Ishikawa (cell line): Measurements from ENCODE around the gene PDE2A.

Source experiments
- CEBPB ChIP-seq: IDR thresholded peaks from 2 replicates; pipeline ENCODE4 v1.6.1; 2012
- CREB1 ChIP-seq: IDR thresholded peaks from 2 replicates; pipeline ENCODE4 v1.6.1; 2012; ENCODE audit warnings: low read depth
- EGR1 ChIP-seq: IDR thresholded peaks from 2 replicates; pipeline ENCODE4 v1.6.1; 2012
- EP300 ChIP-seq: IDR thresholded peaks from 2 replicates; pipeline ENCODE4 v1.6.1; 2012; ENCODE audit warnings: borderline replicate concordance
- FOXM1 ChIP-seq: IDR thresholded peaks from 2 replicates; pipeline ENCODE4 v1.6.1; 2012; ENCODE audit warnings: low read depth, borderline replicate concordance
- NFIC ChIP-seq: IDR thresholded peaks from 2 replicates; pipeline ENCODE4 v1.6.1; 2012
- RAD21 ChIP-seq: IDR thresholded peaks from 2 replicates; pipeline ENCODE4 v1.6.1; 2012; ENCODE audit warnings: low read depth
- TAF1 ChIP-seq: IDR thresholded peaks from 2 replicates; pipeline ENCODE4 v1.6.1; 2012; ENCODE audit warnings: low read depth, mild to moderate bottlenecking
- TCF12 ChIP-seq: IDR thresholded peaks from 2 replicates; pipeline ENCODE4 v1.6.1; 2012; ENCODE audit warnings: low read depth
- TEAD4 ChIP-seq: IDR thresholded peaks from 2 replicates; pipeline ENCODE4 v1.6.1; 2012
- YY1 ChIP-seq: IDR thresholded peaks from 2 replicates; pipeline ENCODE4 v1.6.1; 2012; ENCODE audit warnings: low read depth
- ZBTB7A ChIP-seq: IDR thresholded peaks from 2 replicates; pipeline ENCODE4 v1.6.1; 2012; ENCODE audit warnings: low read depth
- TF ChIP-seq, protein P1 (sequence below): IDR thresholded peaks from 2 replicates; pipeline ENCODE4 v1.6.1; 2012
- TF ChIP-seq, protein P2 (sequence below): IDR thresholded peaks from 2 replicates; pipeline ENCODE4 v1.6.1; 2012
- TF ChIP-seq, protein P3 (sequence below): IDR thresholded peaks from 2 replicates; pipeline ENCODE4 v1.6.1; 2012; ENCODE audit warnings: low read depth, mild to moderate bottlenecking

The PDE2A gene

DNA sequence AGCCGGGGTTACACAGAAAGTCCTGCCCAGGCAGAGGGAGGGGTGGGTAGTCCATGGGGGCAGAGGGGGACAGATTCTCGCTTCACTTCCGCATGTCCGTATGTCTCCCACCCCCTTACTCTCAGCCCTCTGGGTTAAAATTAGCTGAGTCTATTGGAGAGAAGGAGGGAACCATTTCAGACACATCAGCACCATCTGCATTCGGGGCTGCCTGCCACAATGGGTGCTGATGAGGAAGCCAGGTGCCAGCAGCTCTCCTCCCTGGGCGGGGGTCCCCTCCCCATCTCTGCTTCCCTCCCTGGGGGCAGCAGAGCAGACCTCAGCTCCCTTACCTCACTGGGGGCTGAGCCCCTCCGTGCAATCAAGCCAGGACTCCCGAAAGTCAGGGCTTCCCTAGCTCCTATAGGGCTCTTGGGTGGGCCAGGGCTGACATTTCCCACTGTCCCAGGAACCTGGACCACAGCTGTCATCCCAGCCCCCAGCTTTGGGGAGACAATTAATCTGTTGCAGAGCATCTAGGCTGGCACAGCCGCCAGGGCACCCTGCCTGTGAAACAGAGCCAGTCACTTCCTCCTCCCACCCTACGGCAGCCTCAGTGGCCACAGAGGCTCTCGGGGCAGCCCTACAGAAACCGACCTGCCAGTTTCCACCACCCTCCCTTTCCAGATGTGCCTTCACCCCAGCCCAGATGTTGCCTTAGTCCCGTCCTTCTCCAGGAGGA is 67.3 kb downstream of the PDE2A start:
- TF ChIP-seq FOXM1 (no peak), CEBPB (no peak), ZBTB7A (no peak), TCF12 (no peak), RAD21 (no peak), EGR1 (no peak), TAF1 (no peak)
- TF ChIP-seq, protein P1, sequence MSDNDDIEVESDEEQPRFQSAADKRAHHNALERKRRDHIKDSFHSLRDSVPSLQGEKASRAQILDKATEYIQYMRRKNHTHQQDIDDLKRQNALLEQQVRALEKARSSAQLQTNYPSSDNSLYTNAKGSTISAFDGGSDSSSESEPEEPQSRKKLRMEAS: no peak
- TF ChIP-seq, protein P2, sequence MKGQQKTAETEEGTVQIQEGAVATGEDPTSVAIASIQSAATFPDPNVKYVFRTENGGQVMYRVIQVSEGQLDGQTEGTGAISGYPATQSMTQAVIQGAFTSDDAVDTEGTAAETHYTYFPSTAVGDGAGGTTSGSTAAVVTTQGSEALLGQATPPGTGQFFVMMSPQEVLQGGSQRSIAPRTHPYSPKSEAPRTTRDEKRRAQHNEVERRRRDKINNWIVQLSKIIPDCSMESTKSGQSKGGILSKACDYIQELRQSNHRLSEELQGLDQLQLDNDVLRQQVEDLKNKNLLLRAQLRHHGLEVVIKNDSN: no peak

DNA sequence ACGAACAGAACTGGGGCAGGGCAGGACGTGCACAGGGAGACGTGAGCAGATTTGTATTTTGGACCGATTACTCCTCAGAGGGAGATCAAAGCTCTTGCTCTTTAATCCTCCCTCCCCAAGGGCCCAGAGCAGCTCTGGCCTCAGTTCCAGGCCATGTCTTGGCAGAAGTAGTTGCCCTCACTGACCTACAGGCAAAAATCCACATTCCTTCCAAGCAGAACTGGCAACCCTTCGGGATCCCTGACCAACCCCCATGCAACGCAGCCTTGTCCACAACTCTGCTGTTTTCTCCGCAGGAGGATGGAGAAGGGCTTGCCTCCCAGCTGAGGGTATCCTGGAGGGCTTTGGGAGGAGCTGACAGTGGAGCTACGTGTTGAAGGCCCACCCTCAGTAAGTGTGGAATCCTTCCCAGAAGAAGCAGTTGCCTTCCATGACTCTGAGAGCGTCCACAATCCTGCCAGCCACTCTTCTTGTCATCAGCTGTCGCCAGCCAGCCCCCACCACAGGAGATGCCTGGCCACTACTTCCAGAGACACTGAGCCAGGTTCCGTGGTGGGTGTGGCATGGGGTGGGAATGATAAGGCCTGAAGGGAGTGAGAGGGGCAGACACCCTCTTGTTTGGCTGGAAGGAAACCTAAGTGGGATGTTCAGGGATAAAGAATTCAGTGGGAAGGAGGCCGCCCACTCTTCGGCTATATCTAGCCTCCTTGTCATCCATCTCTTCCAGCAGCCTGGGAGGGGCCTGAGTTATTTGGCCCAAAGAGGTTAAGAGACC is 68.1 kb downstream of the PDE2A start:
- no peak for TF ChIP-seq TAF1
- TF ChIP-seq, protein P2: no peak
- TF ChIP-seq NFIC: no peak
- no peak for TF ChIP-seq FOXM1
- TF ChIP-seq TCF12: no peak
- TF ChIP-seq ZBTB7A: no peak
- no peak for TF ChIP-seq TEAD4
- no peak for TF ChIP-seq RAD21
- no peak for TF ChIP-seq EP300
- TF ChIP-seq, protein P1: no peak
- no peak for TF ChIP-seq CEBPB
- no peak for TF ChIP-seq CREB1
- TF ChIP-seq, protein P3, sequence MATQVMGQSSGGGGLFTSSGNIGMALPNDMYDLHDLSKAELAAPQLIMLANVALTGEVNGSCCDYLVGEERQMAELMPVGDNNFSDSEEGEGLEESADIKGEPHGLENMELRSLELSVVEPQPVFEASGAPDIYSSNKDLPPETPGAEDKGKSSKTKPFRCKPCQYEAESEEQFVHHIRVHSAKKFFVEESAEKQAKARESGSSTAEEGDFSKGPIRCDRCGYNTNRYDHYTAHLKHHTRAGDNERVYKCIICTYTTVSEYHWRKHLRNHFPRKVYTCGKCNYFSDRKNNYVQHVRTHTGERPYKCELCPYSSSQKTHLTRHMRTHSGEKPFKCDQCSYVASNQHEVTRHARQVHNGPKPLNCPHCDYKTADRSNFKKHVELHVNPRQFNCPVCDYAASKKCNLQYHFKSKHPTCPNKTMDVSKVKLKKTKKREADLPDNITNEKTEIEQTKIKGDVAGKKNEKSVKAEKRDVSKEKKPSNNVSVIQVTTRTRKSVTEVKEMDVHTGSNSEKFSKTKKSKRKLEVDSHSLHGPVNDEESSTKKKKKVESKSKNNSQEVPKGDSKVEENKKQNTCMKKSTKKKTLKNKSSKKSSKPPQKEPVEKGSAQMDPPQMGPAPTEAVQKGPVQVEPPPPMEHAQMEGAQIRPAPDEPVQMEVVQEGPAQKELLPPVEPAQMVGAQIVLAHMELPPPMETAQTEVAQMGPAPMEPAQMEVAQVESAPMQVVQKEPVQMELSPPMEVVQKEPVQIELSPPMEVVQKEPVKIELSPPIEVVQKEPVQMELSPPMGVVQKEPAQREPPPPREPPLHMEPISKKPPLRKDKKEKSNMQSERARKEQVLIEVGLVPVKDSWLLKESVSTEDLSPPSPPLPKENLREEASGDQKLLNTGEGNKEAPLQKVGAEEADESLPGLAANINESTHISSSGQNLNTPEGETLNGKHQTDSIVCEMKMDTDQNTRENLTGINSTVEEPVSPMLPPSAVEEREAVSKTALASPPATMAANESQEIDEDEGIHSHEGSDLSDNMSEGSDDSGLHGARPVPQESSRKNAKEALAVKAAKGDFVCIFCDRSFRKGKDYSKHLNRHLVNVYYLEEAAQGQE: no peak

DNA sequence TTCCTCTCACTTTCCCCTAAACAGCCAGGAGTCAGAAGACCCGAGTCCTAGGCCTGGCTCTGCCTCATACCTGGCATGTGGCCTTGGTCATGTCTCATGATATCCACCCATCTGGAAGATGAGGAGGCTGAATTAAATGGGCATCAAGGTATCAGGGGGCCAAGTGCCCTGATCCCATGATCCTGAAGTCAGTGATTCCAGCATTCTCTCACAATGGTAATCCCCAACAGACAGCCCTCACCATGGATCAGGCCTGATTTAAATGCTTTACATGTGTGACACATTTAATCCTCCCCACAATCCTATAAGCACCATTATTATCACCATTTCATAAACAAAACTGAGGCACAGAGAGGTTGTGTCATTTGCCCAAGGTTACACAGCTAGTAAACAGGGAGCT is 70.0 kb downstream of the PDE2A start:
- no peak for TF ChIP-seq RAD21
- no peak for TF ChIP-seq ZBTB7A
- no peak for TF ChIP-seq CREB1
- TF ChIP-seq CEBPB: no peak
- TF ChIP-seq, protein P3: no peak
- TF ChIP-seq FOXM1: no peak
- no peak for TF ChIP-seq YY1

DNA sequence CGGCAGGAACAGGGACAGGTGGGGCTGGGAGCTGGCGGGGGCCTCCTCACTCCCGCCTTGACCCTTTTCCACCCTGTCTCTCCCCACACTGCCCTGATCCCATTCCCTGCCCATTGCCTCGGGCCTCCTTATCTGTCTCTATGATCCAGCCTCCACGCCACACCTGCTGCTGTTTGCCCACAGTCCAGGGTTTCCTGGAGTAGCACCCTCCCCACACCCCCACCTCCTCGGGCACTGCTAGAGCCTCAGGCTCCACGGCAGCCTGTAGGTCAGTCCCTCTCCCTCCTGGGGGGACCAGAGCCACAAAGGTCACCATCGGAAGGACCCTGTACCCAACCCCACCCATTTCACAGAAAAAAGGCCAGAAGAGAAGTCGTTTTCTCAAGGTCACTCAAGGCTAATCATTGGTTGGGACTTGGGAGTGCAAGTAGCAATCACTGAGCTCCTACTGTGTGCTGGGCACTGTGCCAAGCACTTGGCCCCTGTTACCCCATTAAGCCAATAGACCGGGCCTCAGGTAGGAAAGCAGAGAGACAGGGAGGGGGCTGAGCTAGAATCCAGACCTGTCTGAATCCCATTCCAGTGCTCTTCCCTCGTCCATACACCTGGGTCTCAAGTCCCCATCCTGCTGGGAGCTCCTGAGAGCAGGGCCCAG is 71.8 kb downstream of the PDE2A start:
- TF ChIP-seq CREB1 (no peak), NFIC (no peak), YY1 (no peak), EP300 (no peak), TAF1 (no peak), RAD21 (no peak)
- TF ChIP-seq, protein P2: no peak
- TF ChIP-seq, protein P1: no peak
- TF ChIP-seq, protein P3: no peak
